ENCODE results near the gene NCS1. TPM values are rescaled to one million over a fixed set of nuclear protein-coding genes. Genes with fewer than 3 reads are reported as not detected.

Gene NCS1
- total RNA-seq, 1 experiment from 2014 or later = 68.7 TPM

GRCh38 chr9:130236436-130236985 is 64.3 kb downstream of the NCS1 start:
- ATAC-seq = no peak
- Histone ChIP-seq H3K4me2 (ENCODE audit: low read length) (no peak overlapping the region), H3K4me3 (replicated peaks in 1 of 2; ENCODE audit: low read depth in 1 of 2, low read length in 2 of 2) (no peak overlapping the region), H2AFZ (ENCODE audit: low read depth, low read length, poor library complexity, severe bottlenecking) (no peak overlapping the region), H3K27me3 (ENCODE audit: insufficient read depth, low read length) (no peaks in the 10 kb centered on the region), H3K27ac (ENCODE audit: low read depth, low read length) (no peak overlapping the region), H3K9ac (ENCODE audit: low read length) (no peak overlapping the region), H3K9me3 (ENCODE audit: control insufficient read depth in 1 of 2, insufficient read depth in 1 of 2, low read depth in 1 of 2, low read length in 2 of 2) (no peaks in the 10 kb centered on the region), H3K4me1 (ENCODE audit: control insufficient read depth in 1 of 2, insufficient read depth in 2 of 2, low read length in 2 of 2) (peaks cover 0 to 12% of the 10 kb centered on the region in 2 experiments; a peak in 1 of 4 replicates), H3K9me2 (ENCODE audit: insufficient read depth) (no peaks in the 10 kb centered on the region), H3K36me3 (ENCODE audit: control insufficient read depth in 1 of 2, insufficient read depth in 2 of 2, low read length in 2 of 2) (peaks cover 8 to 9% of the 10 kb centered on the region in 2 experiments; a peak in 3 of 4 replicates), H3K79me2 (ENCODE audit: insufficient read depth, low read length) (no peaks in the 10 kb centered on the region), H4K20me1 (ENCODE audit: insufficient read depth) (no peaks in the 10 kb centered on the region)
- DNase-seq (ENCODE audit: low read depth, low spot score) = no peak
- ChIA-PET POLR2A (no interaction called here), CTCF (interaction anchor here (0.7 to 1.0 kb wide), 6 partner anchors 9 to 130 kb away, joined by 3 to 7 read pairs (median 4); no protein-coding TSS in a partner anchor), RAD21 (ENCODE audit: low non-redundant PET in 1 of 2, low total read pairs in 2 of 2, uncharacterized antibody in 2 of 2, unreplicated experiment in 2 of 2) (interaction anchor here in 1 of 2 experiments (1.0 kb wide), 1 partner anchor 129 kb away, joined by 5 read pairs; no protein-coding TSS in a partner anchor)
- BruUV-seq (replicated peaks) = no TSS peak
- TF ChIP-seq, protein P1, sequence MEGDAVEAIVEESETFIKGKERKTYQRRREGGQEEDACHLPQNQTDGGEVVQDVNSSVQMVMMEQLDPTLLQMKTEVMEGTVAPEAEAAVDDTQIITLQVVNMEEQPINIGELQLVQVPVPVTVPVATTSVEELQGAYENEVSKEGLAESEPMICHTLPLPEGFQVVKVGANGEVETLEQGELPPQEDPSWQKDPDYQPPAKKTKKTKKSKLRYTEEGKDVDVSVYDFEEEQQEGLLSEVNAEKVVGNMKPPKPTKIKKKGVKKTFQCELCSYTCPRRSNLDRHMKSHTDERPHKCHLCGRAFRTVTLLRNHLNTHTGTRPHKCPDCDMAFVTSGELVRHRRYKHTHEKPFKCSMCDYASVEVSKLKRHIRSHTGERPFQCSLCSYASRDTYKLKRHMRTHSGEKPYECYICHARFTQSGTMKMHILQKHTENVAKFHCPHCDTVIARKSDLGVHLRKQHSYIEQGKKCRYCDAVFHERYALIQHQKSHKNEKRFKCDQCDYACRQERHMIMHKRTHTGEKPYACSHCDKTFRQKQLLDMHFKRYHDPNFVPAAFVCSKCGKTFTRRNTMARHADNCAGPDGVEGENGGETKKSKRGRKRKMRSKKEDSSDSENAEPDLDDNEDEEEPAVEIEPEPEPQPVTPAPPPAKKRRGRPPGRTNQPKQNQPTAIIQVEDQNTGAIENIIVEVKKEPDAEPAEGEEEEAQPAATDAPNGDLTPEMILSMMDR (IDR thresholded peaks at IDR 0.05 in 2 of 3, conservative IDR thresholded peaks at IDR 0.05 in 1 of 3; ENCODE audit: borderline replicate concordance in 1 of 3, insufficient read depth in 1 of 3, low read depth in 2 of 3, low read length in 2 of 3) = peak in 1 of 3 experiments; percentile 10; a peak in 1 of 6 replicates
- TF ChIP-seq JUND (IDR thresholded peaks at IDR 0.05) (no peak), EZH2phosphoT487 (IDR thresholded peaks at IDR 0.05; ENCODE audit: borderline replicate concordance) (no peak)
- TF ChIP-seq, protein P2, sequence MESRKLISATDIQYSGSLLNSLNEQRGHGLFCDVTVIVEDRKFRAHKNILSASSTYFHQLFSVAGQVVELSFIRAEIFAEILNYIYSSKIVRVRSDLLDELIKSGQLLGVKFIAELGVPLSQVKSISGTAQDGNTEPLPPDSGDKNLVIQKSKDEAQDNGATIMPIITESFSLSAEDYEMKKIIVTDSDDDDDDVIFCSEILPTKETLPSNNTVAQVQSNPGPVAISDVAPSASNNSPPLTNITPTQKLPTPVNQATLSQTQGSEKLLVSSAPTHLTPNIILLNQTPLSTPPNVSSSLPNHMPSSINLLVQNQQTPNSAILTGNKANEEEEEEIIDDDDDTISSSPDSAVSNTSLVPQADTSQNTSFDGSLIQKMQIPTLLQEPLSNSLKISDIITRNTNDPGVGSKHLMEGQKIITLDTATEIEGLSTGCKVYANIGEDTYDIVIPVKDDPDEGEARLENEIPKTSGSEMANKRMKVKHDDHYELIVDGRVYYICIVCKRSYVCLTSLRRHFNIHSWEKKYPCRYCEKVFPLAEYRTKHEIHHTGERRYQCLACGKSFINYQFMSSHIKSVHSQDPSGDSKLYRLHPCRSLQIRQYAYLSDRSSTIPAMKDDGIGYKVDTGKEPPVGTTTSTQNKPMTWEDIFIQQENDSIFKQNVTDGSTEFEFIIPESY (IDR thresholded peaks at IDR 0.05; ENCODE audit: extremely low read depth, insufficient replicate concordance, low read length) = no peak
- intact Hi-C loops (cut with micrococcal nuclease) = loop anchor here (1.0 kb wide), 1 partner anchor 129 kb away; no protein-coding TSS in a partner anchor
